ENCODE data around the gene RIMBP2. TPM values are rescaled to one million over a fixed set of nuclear protein-coding genes. Genes with fewer than 3 reads are reported as not detected.

The RIMBP2 gene
- total RNA-seq, 1 experiment from 2014 or later = not detected

GRCh38 chr12:130640901-130641300 is 75.2 kb downstream of the RIMBP2 start:
- no peak for DNase-seq
- H3K27ac Mint-ChIP-seq (ENCODE audit: unreplicated experiment) = no peak overlapping the region
- no TSS peak for BruUV-seq (replicated peaks)

GRCh38 chr12:130640496-130640895 is 75.6 kb downstream of the RIMBP2 start:
- ChIA-PET CTCF (no interaction called here), POLR2A (no interaction called here)
- H3K36me3 Mint-ChIP-seq (ENCODE audit: insufficient read depth, unreplicated experiment) = no peaks in the 10 kb centered on the region
- H3K36me3 ChIP-seq (ENCODE audit: control insufficient read depth, insufficient read depth, low read length) = no peaks in the 10 kb centered on the region
- no peak overlapping the region for H3K4me3 Mint-ChIP-seq (ENCODE audit: unreplicated experiment)
- H3K9me3 Mint-ChIP-seq (ENCODE audit: unreplicated experiment) = no peaks in the 10 kb centered on the region
- no peak overlapping the region for H3K27ac Mint-ChIP-seq (ENCODE audit: unreplicated experiment)
- H3K9me3 ChIP-seq = no peaks in the 10 kb centered on the region
- TF ChIP-seq, protein P1, sequence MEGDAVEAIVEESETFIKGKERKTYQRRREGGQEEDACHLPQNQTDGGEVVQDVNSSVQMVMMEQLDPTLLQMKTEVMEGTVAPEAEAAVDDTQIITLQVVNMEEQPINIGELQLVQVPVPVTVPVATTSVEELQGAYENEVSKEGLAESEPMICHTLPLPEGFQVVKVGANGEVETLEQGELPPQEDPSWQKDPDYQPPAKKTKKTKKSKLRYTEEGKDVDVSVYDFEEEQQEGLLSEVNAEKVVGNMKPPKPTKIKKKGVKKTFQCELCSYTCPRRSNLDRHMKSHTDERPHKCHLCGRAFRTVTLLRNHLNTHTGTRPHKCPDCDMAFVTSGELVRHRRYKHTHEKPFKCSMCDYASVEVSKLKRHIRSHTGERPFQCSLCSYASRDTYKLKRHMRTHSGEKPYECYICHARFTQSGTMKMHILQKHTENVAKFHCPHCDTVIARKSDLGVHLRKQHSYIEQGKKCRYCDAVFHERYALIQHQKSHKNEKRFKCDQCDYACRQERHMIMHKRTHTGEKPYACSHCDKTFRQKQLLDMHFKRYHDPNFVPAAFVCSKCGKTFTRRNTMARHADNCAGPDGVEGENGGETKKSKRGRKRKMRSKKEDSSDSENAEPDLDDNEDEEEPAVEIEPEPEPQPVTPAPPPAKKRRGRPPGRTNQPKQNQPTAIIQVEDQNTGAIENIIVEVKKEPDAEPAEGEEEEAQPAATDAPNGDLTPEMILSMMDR (IDR thresholded peaks at IDR 0.05; ENCODE audit: insufficient read depth in 1 of 2, low read depth in 1 of 2, low read length in 1 of 2, severe bottlenecking in 1 of 2, unreplicated experiment in 1 of 2) = no peak
- peaks cover 9% of the 10 kb centered on the region for H3K27me3 Mint-ChIP-seq (ENCODE audit: insufficient read depth, unreplicated experiment)
- DNase-seq = no peak
- no TSS peak for BruUV-seq (replicated peaks)
- H3K4me1 ChIP-seq = no peaks in the 10 kb centered on the region
- no peak overlapping the region for H3K4me3 ChIP-seq (ENCODE audit: low read depth, low read length)
- H3K27me3 ChIP-seq (replicated peaks; ENCODE audit: control insufficient read depth, insufficient read depth, low read length) = no peaks in the 10 kb centered on the region
- intact Hi-C loops (cut with micrococcal nuclease; ENCODE audit: unreplicated experiment) = no loop called here
- no peaks in the 10 kb centered on the region for H3K4me1 Mint-ChIP-seq (ENCODE audit: low read depth, unreplicated experiment)

More at GRCh38 chr12:130640901-130641300, 75.2 kb downstream of the RIMBP2 start:
- Mint-ChIP-seq H3K4me1 (ENCODE audit: low read depth, unreplicated experiment) (no peaks in the 10 kb centered on the region), H3K27me3 (ENCODE audit: insufficient read depth, unreplicated experiment) (peaks cover 7% of the 10 kb centered on the region), H3K9me3 (ENCODE audit: unreplicated experiment) (no peaks in the 10 kb centered on the region), H3K4me3 (ENCODE audit: unreplicated experiment) (no peak overlapping the region), H3K36me3 (ENCODE audit: insufficient read depth, unreplicated experiment) (no peaks in the 10 kb centered on the region)
- intact Hi-C loops (cut with micrococcal nuclease; ENCODE audit: unreplicated experiment) = no loop called here
- no peaks in the 10 kb centered on the region for H3K36me3 ChIP-seq (ENCODE audit: control insufficient read depth, insufficient read depth, low read length)
- no peak overlapping the region for H3K4me3 ChIP-seq (ENCODE audit: low read depth, low read length)
- TF ChIP-seq, protein P1 (IDR thresholded peaks at IDR 0.05; ENCODE audit: insufficient read depth in 1 of 2, low read depth in 1 of 2, low read length in 1 of 2, severe bottlenecking in 1 of 2, unreplicated experiment in 1 of 2) = no peak
- H3K27me3 ChIP-seq (replicated peaks; ENCODE audit: control insufficient read depth, insufficient read depth, low read length) = no peaks in the 10 kb centered on the region
- no peaks in the 10 kb centered on the region for H3K4me1 ChIP-seq
- ChIA-PET CTCF (no interaction called here), POLR2A (no interaction called here)
- no peaks in the 10 kb centered on the region for H3K9me3 ChIP-seq

DNA sequence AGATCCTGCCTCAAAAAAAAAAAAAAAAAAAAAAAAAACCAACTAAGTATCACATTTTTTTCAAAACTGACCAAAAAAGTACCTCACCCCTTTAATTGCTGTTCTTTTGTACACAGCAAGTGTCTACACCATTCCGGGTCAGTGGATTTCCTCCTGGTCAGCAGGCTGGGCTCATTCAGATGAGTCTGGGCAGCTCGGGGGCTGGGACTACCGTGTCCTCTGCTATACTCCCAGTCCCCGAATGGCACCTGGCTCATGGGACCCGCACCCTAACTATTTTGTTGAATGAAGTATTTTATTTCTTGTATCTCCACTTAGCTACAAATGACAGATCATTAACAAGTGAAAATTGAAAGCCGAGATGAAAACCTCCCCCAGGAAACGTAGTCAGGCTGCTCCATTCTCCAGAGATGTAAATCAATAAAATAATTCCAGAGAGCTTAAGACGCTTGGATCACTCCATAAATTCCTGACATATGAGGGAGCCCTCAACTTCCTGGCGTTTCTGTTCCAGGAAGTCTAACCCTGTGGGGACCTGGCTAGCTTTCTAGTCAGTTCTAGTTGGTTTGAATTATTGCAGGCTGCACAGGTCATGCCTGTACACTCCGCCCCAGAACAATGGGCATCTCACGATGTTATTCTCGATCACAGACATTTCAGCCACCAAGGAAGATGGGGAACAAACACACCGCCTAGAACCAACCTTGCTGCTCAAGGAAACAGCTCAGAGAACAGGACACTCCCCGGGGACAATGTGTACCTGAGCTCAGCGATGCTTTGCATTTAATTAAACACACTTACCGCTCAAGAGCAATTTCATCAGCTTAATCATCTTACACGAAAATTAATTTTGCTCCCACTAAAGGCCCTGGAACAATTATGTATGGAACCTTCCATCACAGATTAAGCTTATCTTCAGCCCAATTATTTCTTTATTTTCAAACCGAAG is 76.3 kb downstream of the RIMBP2 start:
- Mint-ChIP-seq H3K9me3 (ENCODE audit: unreplicated experiment) (no peaks in the 10 kb centered on the region), H3K4me1 (ENCODE audit: low read depth, unreplicated experiment) (no peaks in the 10 kb centered on the region), H3K27me3 (ENCODE audit: insufficient read depth, unreplicated experiment) (peaks cover 9% of the 10 kb centered on the region), H3K27ac (ENCODE audit: unreplicated experiment) (no peak overlapping the region), H3K4me3 (ENCODE audit: unreplicated experiment) (no peak overlapping the region), H3K36me3 (ENCODE audit: insufficient read depth, unreplicated experiment) (no peaks in the 10 kb centered on the region)
- TF ChIP-seq, protein P1 (IDR thresholded peaks at IDR 0.05; ENCODE audit: insufficient read depth in 1 of 2, low read depth in 1 of 2, low read length in 1 of 2, severe bottlenecking in 1 of 2, unreplicated experiment in 1 of 2) = no peak
- no peak for DNase-seq
- Histone ChIP-seq H3K27me3 (replicated peaks; ENCODE audit: control insufficient read depth, insufficient read depth, low read length) (no peaks in the 10 kb centered on the region), H3K4me3 (ENCODE audit: low read depth, low read length) (no peak overlapping the region), H3K4me1 (no peaks in the 10 kb centered on the region), H3K9me3 (no peaks in the 10 kb centered on the region), H3K36me3 (ENCODE audit: control insufficient read depth, insufficient read depth, low read length) (no peaks in the 10 kb centered on the region)
- POLR2A ChIA-PET = no interaction called here
- CTCF ChIA-PET = no interaction called here
- BruUV-seq (replicated peaks) = no TSS peak
- intact Hi-C loops (cut with micrococcal nuclease; ENCODE audit: unreplicated experiment) = no loop called here

Data from Caco-2 (cell line).